Activated naive CD4-positive, alpha-beta T cell treated with anti-CD3 and anti-CD28 coated beads for 36 hours (primary cell): Measurements from ENCODE around the gene MAP3K6. TPM values are rescaled to one million over a fixed set of nuclear protein-coding genes. Genes with fewer than 3 reads are reported as not detected.
"Not testable (repeated sequence)": the region's sequence is repeated elsewhere in the genome, so short reads cannot be mapped to it uniquely, and the experiment has no call there.

ENCODE experiments used
- CTCF ChIA-PET: fragments of 350-600 bp; sonication (Branson Sonifier 250); formaldehyde crosslinking; loops from one replicate; lab custom pipeline; 2021; ENCODE audit warnings: antibody characterized with exemption; lab: Charles Lee
- DNase-seq: peaks from one replicate; pipeline ENCODE4 v3.0.0-alpha.2; 2020
- H3K27ac Mint-ChIP-seq: one replicate; pipeline ENCODE4 v1.8.0; 2021; ENCODE audit warnings: mild to moderate bottlenecking, mixed read lengths
- H3K27me3 Mint-ChIP-seq: one replicate; pipeline ENCODE4 v1.8.0; 2021; ENCODE audit warnings: low read depth, mixed read lengths
- H3K36me3 Mint-ChIP-seq: one replicate; pipeline ENCODE4 v1.8.0; 2021; ENCODE audit warnings: low read depth, mixed read lengths
- H3K4me1 Mint-ChIP-seq: one replicate; pipeline ENCODE4 v1.8.0; 2021; ENCODE audit warnings: low read depth, mixed read lengths
- H3K4me3 Mint-ChIP-seq: one replicate; pipeline ENCODE4 v1.8.0; 2021; ENCODE audit warnings: mild to moderate bottlenecking, moderate library complexity, mixed read lengths
- H3K9me3 Mint-ChIP-seq: one replicate; pipeline ENCODE4 v1.8.0; 2021; ENCODE audit warnings: mixed read lengths
- intact Hi-C: fragments of 100-400 bp; cut with micrococcal nuclease; formaldehyde crosslinking; loops from one replicate; pipeline ENCODE4 v1.15.1; 2023
- total RNA-seq, 2 experiments: library from RNA; stranded (reverse); gene quantifications; one replicate each; pipeline ENCODE4 v1.2.3, GENCODE V29; 2021

Gene MAP3K6
- 1 to 10 TPM; 5.2 to 5.3 TPM for total RNA-seq

- Mint-ChIP-seq H3K27ac (no peak within 1 kb of the TSS), H3K4me3 (peak within 1 kb of the TSS; percentile 83), H3K4me1 (peaks cover 25% of the 10 kb centered on the region), H3K36me3 (no peaks in the 10 kb centered on the region), H3K27me3 (no peaks in the 10 kb centered on the region), H3K9me3 (no peaks in the 10 kb centered on the region)
- intact Hi-C loops: loop anchor here (2.0 kb wide), 1 partner anchor 44 kb away; the partner anchor contains the start of gene TMEM222
- DNase-seq: peak; percentile 72
- CTCF ChIA-PET: interaction anchor here (0.6 to 2.2 kb wide), 9 partner anchors 9 to 296 kb away, joined by 3 to 14 read pairs (median 3); partner anchors contain the start of gene CD164L2
These were observed at the start of gene MAP3K6 for GRCh38 chr1:27366411-27367159. Gene MAP3K6, minus strand, starts transcription at chr1:27366961. Its CDS starts 364 bp downstream, at chr1:27366597.

GRCh38 chr1:27414091-27414490 is 47.3 kb upstream of the MAP3K6 start:
- no peak overlapping the region for H3K27ac Mint-ChIP-seq
- H3K27me3 Mint-ChIP-seq: no peaks in the 10 kb centered on the region
- no peaks in the 10 kb centered on the region for H3K9me3 Mint-ChIP-seq
- peaks cover 40% of the 10 kb centered on the region for H3K36me3 Mint-ChIP-seq
- intact Hi-C loops: no loop called here
- no peak for DNase-seq
- CTCF ChIA-PET: interaction anchor here (0.6 to 3.8 kb wide), 7 partner anchors 11 to 310 kb away, joined by 3 to 29 read pairs (median 4); no protein-coding TSS in a partner anchor
- H3K4me3 Mint-ChIP-seq: no peak overlapping the region
- peaks cover 22% of the 10 kb centered on the region for H3K4me1 Mint-ChIP-seq

GRCh38 chr1:27413004-27413403 is 46.2 kb upstream of the MAP3K6 start:
- H3K9me3 Mint-ChIP-seq: no peaks in the 10 kb centered on the region
- H3K36me3 Mint-ChIP-seq: peaks cover 36% of the 10 kb centered on the region
- H3K4me3 Mint-ChIP-seq: no peak overlapping the region
- CTCF ChIA-PET: interaction anchor here (0.7 to 2.6 kb wide), 8 partner anchors 10 to 250 kb away, joined by 3 to 9 read pairs (median 4); no protein-coding TSS in a partner anchor
- peaks cover 11% of the 10 kb centered on the region for H3K4me1 Mint-ChIP-seq
- no peaks in the 10 kb centered on the region for H3K27me3 Mint-ChIP-seq
- no peak for DNase-seq
- H3K27ac Mint-ChIP-seq: no peak overlapping the region
- intact Hi-C loops: no loop called here

GRCh38 chr1:27412502-27412901 is 45.7 kb upstream of the MAP3K6 start:
- no peak overlapping the region for H3K27ac Mint-ChIP-seq
- DNase-seq: no peak
- peaks cover 36% of the 10 kb centered on the region for H3K36me3 Mint-ChIP-seq

GRCh38 chr1:27410709-27411108 is 43.9 kb upstream of the MAP3K6 start:
- CTCF ChIA-PET: interaction anchor here (0.5 to 2.0 kb wide), 5 partner anchors 10 to 767 kb away, joined by 3 to 10 read pairs (median 4); no protein-coding TSS in a partner anchor
- H3K36me3 Mint-ChIP-seq: peaks cover 24% of the 10 kb centered on the region
- no peaks in the 10 kb centered on the region for H3K9me3 Mint-ChIP-seq
- no peaks in the 10 kb centered on the region for H3K27me3 Mint-ChIP-seq
- no peaks in the 10 kb centered on the region for H3K4me1 Mint-ChIP-seq
- no peak for DNase-seq
- intact Hi-C loops: no loop called here
- H3K27ac Mint-ChIP-seq: no peak overlapping the region
- H3K4me3 Mint-ChIP-seq: no peak overlapping the region

More at GRCh38 chr1:27412502-27412901, 45.7 kb upstream of the MAP3K6 start:
- CTCF ChIA-PET: interaction anchor here (1.0 to 1.7 kb wide), 8 partner anchors 9 to 250 kb away, joined by 3 to 6 read pairs (median 4); no protein-coding TSS in a partner anchor
- H3K27me3 Mint-ChIP-seq: no peaks in the 10 kb centered on the region
- H3K4me3 Mint-ChIP-seq: no peak overlapping the region
- intact Hi-C loops: no loop called here
- peaks cover 8% of the 10 kb centered on the region for H3K4me1 Mint-ChIP-seq
- no peaks in the 10 kb centered on the region for H3K9me3 Mint-ChIP-seq

- CTCF ChIA-PET: interaction anchor here (1.3 to 2.0 kb wide), 3 partner anchors 13 to 147 kb away, joined by 4 to 10 read pairs (median 5); no protein-coding TSS in a partner anchor
- Mint-ChIP-seq H3K27me3 (no peaks in the 10 kb centered on the region), H3K9me3 (no peaks in the 10 kb centered on the region), H3K27ac (no peak overlapping the region), H3K36me3 (peaks cover 18% of the 10 kb centered on the region), H3K4me3 (no peak overlapping the region), H3K4me1 (no peaks in the 10 kb centered on the region)
- DNase-seq: no peak
- intact Hi-C loops: no loop called here
These were observed 42.9 kb upstream of the MAP3K6 start for GRCh38 chr1:27409669-27410068.

GRCh38 chr1:27408151-27408550 is 41.4 kb upstream of the MAP3K6 start:
- no peak overlapping the region for H3K27ac Mint-ChIP-seq
- peaks cover 12% of the 10 kb centered on the region for H3K4me1 Mint-ChIP-seq
- H3K36me3 Mint-ChIP-seq: peaks cover 9% of the 10 kb centered on the region
- CTCF ChIA-PET: no interaction called here
- intact Hi-C loops: no loop called here
- H3K4me3 Mint-ChIP-seq: no peak overlapping the region
- no peak for DNase-seq
- H3K9me3 Mint-ChIP-seq: no peaks in the 10 kb centered on the region
- no peaks in the 10 kb centered on the region for H3K27me3 Mint-ChIP-seq

GRCh38 chr1:27406791-27407190 is 40.0 kb upstream of the MAP3K6 start:
- H3K36me3 Mint-ChIP-seq, H3K9me3 Mint-ChIP-seq, CTCF ChIA-PET, H3K27me3 Mint-ChIP-seq, H3K27ac Mint-ChIP-seq, intact Hi-C loops, H3K4me3 Mint-ChIP-seq, DNase-seq: not testable (repeated sequence)
- H3K4me1 Mint-ChIP-seq: peaks cover 19% of the 10 kb centered on the region

- peaks cover 19% of the 10 kb centered on the region for H3K4me1 Mint-ChIP-seq
- no peak for DNase-seq
- H3K4me3 Mint-ChIP-seq: no peak overlapping the region
- no peaks in the 10 kb centered on the region for H3K27me3 Mint-ChIP-seq
- H3K9me3 Mint-ChIP-seq: no peaks in the 10 kb centered on the region
- intact Hi-C loops: no loop called here
- peak overlapping the region; percentile 32 for H3K27ac Mint-ChIP-seq
- CTCF ChIA-PET: no interaction called here
- peaks cover 2% of the 10 kb centered on the region for H3K36me3 Mint-ChIP-seq
These were observed 39.6 kb upstream of the MAP3K6 start for GRCh38 chr1:27406362-27406680.

GRCh38 chr1:27405598-27406361 is 39.0 kb upstream of the MAP3K6 start:
- Mint-ChIP-seq H3K4me1 (peaks cover 19% of the 10 kb centered on the region), H3K27ac (peak overlapping the region; percentile 32)
- H3K27me3 Mint-ChIP-seq, H3K9me3 Mint-ChIP-seq, intact Hi-C loops, H3K4me3 Mint-ChIP-seq, H3K36me3 Mint-ChIP-seq, DNase-seq: not testable (repeated sequence)
- CTCF ChIA-PET: interaction anchor here (0.9 kb wide), 1 partner anchor 113 kb away, joined by 8 read pairs; no protein-coding TSS in a partner anchor

GRCh38 chr1:27405074-27405473 is 38.3 kb upstream of the MAP3K6 start:
- Mint-ChIP-seq H3K27me3 (no peaks in the 10 kb centered on the region), H3K36me3 (peaks cover 2% of the 10 kb centered on the region), H3K27ac (no peak overlapping the region), H3K4me1 (peaks cover 19% of the 10 kb centered on the region), H3K9me3 (no peaks in the 10 kb centered on the region), H3K4me3 (no peak overlapping the region)
- no peak for DNase-seq
- CTCF ChIA-PET: interaction anchor here (0.9 to 1.5 kb wide), 2 partner anchors 11 to 112 kb away, joined by 8 read pairs; no protein-coding TSS in a partner anchor
- intact Hi-C loops: no loop called here

GRCh38 chr1:27403931-27404330 is 37.2 kb upstream of the MAP3K6 start:
- peaks cover 19% of the 10 kb centered on the region for H3K4me1 Mint-ChIP-seq
- H3K4me3 Mint-ChIP-seq: no peak overlapping the region
- H3K36me3 Mint-ChIP-seq: peaks cover 2% of the 10 kb centered on the region
- intact Hi-C loops: loop anchor here (1.0 to 2.0 kb wide), 4 partner anchors 119 to 259 kb away; no protein-coding TSS in a partner anchor
- H3K27me3 Mint-ChIP-seq: no peaks in the 10 kb centered on the region
- no peak for DNase-seq
- CTCF ChIA-PET: interaction anchor here (0.8 to 5.6 kb wide), 15 partner anchors 10 to 292 kb away, joined by 3 to 30 read pairs (median 3); partner anchors contain the start of gene WASF2
- peak overlapping the region; percentile 74 for H3K27ac Mint-ChIP-seq
- H3K9me3 Mint-ChIP-seq: no peaks in the 10 kb centered on the region
